DMS153 treated with DMSO at 0.1 percent for 48 hours (cell line): ENCODE results near the gene NCAPD3.

Experiments
- DNase-seq: peaks from one replicate; lab custom pipeline; 2025; ENCODE audit not compliant: unreplicated experiment; lab: John Stamatoyannopoulos, UW

NCAPD3 gene

DNA sequence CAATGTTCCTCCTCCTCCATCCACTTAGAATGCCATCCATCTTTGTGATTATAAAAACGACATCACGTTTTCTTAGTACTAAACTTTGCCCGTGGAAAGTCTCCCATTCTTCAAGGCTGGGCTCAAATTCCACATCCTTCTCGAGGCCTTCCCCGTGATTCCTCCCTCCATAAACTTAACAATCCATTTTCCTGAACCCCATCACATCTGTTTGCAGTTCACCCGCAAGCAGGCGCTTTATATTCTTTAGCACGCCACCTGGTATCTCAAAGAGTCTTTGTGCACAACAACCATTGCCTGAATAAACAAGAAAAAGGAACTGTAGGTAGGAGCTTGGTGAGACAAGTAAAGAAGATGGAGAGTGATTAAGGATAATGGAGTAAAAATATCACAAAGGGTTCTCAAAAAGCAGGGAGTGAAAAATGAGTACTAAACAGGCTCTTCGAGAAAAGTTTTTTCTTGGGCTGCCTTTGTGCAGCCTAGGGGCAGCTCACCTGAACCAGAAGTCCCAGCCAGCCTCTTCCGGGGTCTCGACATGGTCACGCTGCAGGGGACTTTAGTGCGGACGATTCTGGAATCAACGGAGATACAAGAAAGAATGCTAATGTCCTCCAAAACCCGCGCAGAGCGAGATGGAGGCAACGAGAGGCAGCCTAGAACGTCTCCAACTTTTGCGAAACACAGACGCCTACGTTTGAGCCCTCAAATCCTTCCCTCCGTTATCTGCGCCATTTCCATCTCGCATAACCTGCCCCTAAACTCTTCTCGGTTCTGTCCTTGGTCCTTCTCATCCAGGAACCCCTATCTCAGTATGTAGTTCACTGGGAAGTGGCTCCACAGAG is 28.8 kb upstream of the NCAPD3 start:
- DNase-seq = no peak

GRCh38 chr11:134250675-134251074 is 26.9 kb upstream of the NCAPD3 start:
- DNase-seq = no peak

DNA sequence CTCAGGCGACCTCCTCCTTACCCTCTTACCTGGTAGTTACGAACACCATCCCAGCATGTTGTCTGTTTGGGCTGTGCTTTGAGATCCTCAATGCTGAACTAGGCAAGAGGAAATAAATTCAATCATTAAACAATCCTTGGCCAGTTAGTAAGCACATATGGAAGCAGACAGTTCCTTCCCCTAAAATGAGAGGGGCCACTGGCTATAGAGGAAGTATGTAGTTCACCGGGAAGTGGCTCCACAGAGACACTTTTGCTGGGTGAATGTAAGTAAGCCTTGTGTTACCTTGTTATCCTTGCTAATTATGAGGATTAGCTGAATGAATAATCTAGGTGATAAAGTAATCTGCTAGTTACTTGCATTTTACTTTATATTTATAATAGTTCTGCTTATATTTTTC is 26.5 kb upstream of the NCAPD3 start:
- no peak for DNase-seq

DNA sequence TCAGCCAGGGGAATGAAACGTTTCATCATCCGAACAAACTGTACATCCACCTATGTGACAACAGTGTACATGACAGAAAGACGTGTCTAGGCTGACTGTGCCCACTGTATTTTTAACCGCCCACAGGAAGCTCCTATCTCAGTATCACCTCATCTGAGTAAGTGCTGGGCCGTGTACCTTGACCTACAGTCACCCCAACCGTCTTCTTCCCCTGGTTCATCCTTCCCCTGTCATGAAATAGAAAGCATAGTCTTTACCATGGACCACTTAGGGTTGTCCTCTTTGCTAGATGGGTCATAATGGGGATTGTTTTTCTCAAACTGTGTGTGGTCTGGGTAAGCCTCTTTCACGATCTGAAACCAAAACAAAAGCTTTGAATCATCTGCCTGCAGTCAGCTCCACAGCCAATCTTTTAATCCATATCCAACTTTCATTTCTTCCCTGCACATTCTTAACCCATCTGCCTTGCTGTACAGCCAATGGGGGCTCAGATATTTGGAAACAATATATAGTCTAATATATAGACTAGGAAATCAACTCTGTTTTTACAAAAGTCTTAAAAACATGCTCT is 25.2 kb upstream of the NCAPD3 start:
- no peak for DNase-seq

GRCh38 chr11:134246678-134247077 is 22.9 kb upstream of the NCAPD3 start:
- DNase-seq = no peak

- no peak for DNase-seq
Observed at GRCh38 chr11:134246100-134246499, 22.3 kb upstream of the NCAPD3 start.

- DNase-seq = no peak
Observed at GRCh38 chr11:134245434-134245833, 21.7 kb upstream of the NCAPD3 start.

DNA sequence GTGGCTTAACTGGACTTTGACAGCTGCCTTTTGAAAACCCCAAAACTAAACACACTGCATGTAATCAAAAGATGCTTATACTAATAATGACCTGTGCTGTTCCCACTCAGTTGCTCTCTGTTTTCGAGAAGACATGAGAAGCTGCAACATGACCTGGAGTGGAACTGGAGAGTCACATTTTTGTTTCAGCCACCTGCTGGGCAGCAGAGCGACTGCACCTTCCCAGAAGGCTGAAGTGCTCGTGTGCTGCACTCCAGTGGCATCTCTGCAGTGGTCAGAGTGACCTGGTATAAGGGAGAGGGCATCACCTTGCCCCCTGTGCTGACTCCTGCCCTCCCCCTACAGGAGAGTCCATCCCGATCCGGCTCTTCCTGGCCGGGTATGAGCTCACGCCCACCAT is 20.8 kb upstream of the NCAPD3 start:
- no peak for DNase-seq

DNA sequence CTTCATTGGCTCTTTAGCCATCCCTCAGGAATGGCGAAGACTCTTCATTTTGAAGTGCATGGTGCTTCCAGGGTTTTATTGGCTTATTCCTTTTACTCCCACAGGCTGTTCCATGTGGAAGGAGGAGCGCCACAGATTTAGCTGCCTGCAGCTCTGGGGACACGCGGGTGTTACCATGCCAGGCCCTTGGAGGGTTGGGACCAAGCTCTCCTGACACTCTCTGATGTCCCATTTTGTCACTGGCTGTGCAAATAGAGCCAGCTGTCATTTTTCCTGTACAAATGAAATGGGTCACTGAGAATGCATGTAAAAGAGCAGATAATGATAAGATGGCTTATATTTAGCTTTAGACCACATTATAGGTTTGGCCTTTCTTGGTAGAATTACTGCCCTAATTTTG is 20.1 kb upstream of the NCAPD3 start:
- no peak for DNase-seq

- no peak for DNase-seq
Observed at GRCh38 chr11:134242376-134242775, 18.6 kb upstream of the NCAPD3 start.

GRCh38 chr11:134240592-134240991 is 16.8 kb upstream of the NCAPD3 start:
- no peak for DNase-seq

- DNase-seq = no peak
Observed at GRCh38 chr11:134238956-134239355, 15.2 kb upstream of the NCAPD3 start.

DNA sequence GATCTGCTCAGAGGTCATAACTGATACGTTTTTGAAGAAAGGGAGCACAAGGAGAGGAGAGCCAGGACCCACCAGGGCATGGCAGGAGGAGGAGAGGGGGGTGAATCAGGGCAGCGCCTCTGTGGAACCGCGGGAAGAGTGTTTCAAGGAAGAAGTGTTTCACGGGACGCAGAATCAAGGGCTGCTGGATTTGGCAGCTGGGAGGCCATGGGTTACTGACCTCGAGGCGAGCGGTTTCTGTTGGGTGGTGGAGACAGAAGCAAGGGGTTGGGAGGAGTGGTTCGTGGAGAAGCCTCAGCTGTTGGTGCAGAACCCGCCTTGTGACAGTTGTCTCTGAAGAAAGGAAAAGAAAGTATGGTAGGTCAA is 13.8 kb upstream of the NCAPD3 start:
- DNase-seq = no peak

- DNase-seq = no peak
Observed at GRCh38 chr11:134236834-134237556, 13.2 kb upstream of the NCAPD3 start.

DNA sequence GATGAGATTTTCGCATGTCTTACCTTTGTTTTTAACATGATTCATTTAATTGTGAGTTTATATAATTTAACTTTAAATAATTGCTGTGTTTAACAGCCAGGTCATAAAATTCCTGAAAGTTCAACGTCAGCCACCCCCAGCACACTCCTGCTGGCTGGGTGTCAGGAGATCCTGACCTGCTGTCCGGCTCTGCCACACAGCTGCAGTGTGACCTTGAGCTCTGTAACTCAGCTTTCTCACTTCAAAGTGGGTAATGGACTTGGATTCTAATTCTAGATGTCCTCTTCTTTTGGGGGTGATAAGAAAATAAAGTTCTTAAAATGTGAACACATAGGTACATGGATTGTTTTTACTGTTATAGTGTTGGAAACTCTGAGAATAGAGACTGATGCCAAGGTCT is 11.6 kb upstream of the NCAPD3 start:
- DNase-seq = no peak

DNA sequence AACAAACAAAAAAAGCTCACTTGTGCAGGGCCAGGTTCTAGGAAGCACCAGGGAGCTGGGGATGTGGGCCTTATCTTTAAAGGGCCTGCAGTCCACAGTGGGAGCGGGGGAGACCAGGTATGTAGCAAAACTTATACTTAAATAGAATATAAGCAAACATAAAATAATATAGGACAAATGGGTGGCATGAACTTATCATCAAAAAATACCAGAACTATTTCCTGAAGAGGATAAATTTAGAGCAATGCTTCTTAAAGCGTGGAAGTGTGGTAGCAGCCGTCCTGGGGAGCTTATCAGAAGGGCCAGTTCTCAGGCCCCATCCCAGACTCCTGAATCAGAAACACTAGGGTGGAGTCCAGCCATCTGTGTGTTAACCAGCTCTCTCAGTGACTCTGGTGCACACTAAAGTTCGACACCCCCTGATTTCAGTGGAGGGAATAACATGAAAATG is 10.0 kb upstream of the NCAPD3 start:
- DNase-seq = no peak

DNA sequence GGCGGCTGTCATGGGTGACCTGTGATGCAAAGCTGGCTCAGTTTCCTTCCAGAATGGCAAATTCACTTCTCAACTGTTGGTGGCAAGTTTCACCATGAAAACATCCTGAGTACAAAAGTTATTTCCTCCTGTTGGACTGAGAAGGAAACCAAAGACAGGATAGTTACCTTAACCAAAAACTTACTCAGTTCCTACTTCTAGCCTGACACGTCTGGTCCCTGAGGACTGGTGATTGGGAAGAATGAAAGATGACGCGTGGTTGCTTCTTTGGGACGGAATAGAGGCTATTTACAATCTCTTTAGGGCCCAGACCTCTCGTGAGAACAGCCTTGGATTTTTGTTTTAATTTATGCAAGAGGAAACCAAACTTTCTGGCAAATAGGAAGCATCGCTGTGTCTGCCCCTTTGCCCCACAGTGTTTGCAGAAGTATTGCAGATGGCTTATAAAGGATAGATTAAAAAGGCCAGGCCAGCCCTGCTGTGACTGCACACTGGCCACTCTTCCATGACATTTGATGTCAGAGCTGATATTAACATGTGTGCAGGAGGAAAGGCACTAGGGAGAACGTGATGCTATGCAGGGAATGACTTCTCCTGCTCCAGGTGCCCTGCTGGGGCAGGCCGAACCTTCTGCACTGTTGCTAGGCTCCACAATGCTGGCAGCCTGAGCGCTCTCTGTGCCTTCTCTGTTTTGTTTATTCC is 8.3 kb upstream of the NCAPD3 start:
- no peak for DNase-seq

DNA sequence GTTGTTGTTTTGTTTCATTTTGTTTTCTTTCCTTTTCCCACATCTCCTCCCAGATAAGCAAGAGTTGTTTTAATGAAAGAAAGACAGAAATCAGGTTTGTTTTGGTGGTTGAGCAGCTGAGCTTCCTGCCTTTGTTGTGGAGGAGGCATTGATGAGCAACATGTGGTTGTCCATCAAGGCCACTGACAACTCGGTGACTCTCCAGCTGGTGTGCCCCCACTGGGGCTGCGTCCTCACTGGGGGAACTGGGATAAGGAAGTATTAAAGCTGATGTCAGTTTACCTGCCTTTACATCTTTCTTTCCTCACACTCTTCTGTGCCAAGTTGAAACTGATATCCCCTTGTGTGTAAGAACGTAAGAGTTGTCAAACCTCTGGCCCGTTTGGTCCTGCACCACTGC is 6.6 kb upstream of the NCAPD3 start:
- DNase-seq = no peak

DNA sequence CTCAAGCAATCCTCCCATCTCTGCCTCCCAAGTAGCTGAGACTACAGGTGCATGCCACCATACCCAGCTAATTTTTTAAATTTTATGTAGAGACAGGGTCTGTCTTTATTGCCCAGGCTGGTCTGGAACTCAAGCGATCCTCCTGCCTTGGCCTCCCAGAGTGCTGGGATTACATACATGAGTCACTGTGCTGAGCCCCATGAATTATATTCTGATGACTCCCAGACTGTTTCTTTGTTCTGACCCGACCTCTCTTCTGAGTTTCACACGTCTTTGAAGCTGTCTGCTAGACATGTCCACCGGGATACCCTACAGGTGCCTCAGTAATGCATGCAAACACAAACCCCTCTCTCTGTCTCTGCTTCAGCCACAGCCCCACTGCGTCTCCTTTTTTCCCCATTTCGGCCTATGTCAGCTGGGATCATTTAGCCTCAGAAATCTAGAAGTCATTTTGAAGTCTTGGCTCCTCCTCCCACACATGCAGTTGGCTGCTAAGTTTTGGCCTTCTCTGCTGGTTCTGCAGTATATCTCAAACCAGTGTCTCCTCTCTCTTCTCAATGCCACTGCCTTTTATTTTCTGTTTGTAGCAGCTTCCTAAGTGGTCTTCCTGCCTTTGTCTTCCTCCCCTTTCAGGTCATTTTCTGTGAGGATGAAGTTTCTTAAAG is 5.5 kb upstream of the NCAPD3 start:
- no peak for DNase-seq

DNA sequence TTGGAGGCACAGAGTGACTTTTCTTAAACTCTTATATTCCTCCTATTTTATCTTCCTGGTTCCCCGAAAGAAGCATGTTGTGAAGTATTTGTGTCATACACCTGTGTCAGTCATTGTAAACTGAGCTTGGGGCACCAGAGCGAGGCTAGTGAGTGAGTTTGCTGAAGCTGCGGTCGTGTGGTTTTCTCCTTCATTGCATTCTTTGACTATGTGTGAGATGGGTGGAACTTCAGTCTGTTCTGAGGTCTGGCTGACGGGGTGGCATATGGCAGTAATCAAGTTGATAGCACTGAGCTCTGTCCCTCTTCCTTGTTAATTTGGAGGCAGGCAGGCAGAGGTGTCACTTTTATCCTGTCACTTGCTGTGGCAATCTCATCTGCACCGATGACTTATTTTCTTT is 4.9 kb upstream of the NCAPD3 start:
- no peak for DNase-seq

DNA sequence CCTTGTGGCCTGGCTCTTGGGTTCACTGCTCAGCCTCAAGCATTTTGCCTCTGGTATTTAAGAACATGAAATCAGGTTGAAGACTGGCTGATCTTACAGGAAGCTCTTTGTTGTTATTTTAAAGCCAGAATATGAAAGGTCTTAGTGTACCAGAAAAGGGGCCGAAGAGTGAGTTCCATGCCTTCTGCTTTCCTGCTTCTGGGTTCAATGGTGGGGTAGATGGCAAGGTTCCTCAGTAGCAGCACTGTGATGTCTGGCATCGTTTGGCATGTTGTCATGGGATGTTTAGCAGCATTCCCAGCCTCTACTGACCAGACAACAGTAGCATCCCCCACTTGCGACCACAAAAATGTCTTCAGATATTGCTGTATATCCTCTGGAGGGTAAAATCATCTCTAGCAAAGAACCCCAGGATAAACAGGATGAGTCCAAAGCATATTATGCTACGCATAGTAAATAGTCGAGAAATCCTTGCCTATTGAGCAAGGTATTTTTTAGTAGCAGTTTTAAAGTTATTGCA is 3.1 kb upstream of the NCAPD3 start:
- DNase-seq = no peak
